Upper lobe of right lung (tissue), 1 donor: ENCODE data around the gene S100B. TPM values are rescaled to one million over a fixed set of nuclear protein-coding genes. Genes with fewer than 3 reads are reported as not detected.

ENCODE experiments used
- ATAC-seq: fragments of 200-7000 bp; cut with Tn5 transposase; one replicate; pipeline ENCODE4 v1.9.1; 2020; ENCODE audit warnings: mild to moderate bottlenecking, moderate library complexity
- DNase-seq: peaks from one replicate; pipeline ENCODE4 v3.0.0-alpha.2; 2020
- H3K27ac ChIP-seq: fragments of 200-600 bp; one replicate; pipeline ENCODE4 v1.8.0; 2022
- H3K27me3 ChIP-seq: fragments of 200-600 bp; one replicate; pipeline ENCODE4 v1.8.0; 2022; ENCODE audit warnings: mild to moderate bottlenecking
- H3K36me3 ChIP-seq: fragments of 200-600 bp; one replicate; pipeline ENCODE4 v1.8.0; 2022
- H3K4me1 ChIP-seq: fragments of 200-600 bp; one replicate; pipeline ENCODE4 v1.8.0; 2022
- H3K4me3 ChIP-seq: fragments of 200-600 bp; one replicate; pipeline ENCODE4 v1.8.0; 2022; ENCODE audit warnings: mild to moderate bottlenecking
- H3K9me3 ChIP-seq: fragments of 200-600 bp; one replicate; pipeline ENCODE4 v1.8.0; 2022
- CTCF ChIP-seq: fragments of 200-600 bp; IDR thresholded peaks from one replicate; pipeline ENCODE4 v1.8.0; 2022; ENCODE audit warnings: antibody characterized with exemption
- intact Hi-C: fragments of 100-400 bp; cut with DNase I; formaldehyde crosslinking; loops from one replicate; pipeline ENCODE4 v1.11.0; 2022
- total RNA-seq: library from RNA; stranded (reverse); fragmentation: NEBNext Ultra II Directional; extraction: Animal tissue kit (Norgen Biotek cat#: 25700); gene quantifications from one replicate; pipeline ENCODE4 v1.2.1, GENCODE V29; 2021
- donor health status: DM: no; HTN: yes; CAD: no; lungs with severe emphysema.

Gene S100B
- total RNA-seq, 1 donor from 2014 or later: 4.5 TPM

GRCh38 chr21:46619846-46620245 lies 15.0 kb upstream of the S100B start:
- Histone ChIP-seq H3K4me1 (no peaks in the 10 kb centered on the region), H3K27ac (no peak overlapping the region), H3K9me3 (no peaks in the 10 kb centered on the region), H3K36me3 (no peaks in the 10 kb centered on the region), H3K4me3 (no peak overlapping the region), H3K27me3 (no peaks in the 10 kb centered on the region)
- no peak for ATAC-seq
- DNase-seq: no peak
- intact Hi-C loops: no loop called here
- TF ChIP-seq CTCF: no peak

GRCh38 chr21:46618738-46619379 lies 14.0 kb upstream of the S100B start:
- intact Hi-C loops: no loop called here
- no peaks in the 10 kb centered on the region for H3K36me3 ChIP-seq
- H3K27ac ChIP-seq: no peak overlapping the region
- no peaks in the 10 kb centered on the region for H3K4me1 ChIP-seq
- no peak for DNase-seq
- no peak for TF ChIP-seq CTCF
- ATAC-seq: peak; percentile 32
- H3K9me3 ChIP-seq: no peaks in the 10 kb centered on the region
- no peaks in the 10 kb centered on the region for H3K27me3 ChIP-seq
- H3K4me3 ChIP-seq: no peak overlapping the region

- Histone ChIP-seq H3K27me3 (no peaks in the 10 kb centered on the region), H3K27ac (no peak overlapping the region)
- intact Hi-C loops: no loop called here
These were observed 12.6 kb upstream of the S100B start for GRCh38 chr21:46617267-46618051.

GRCh38 chr21:46616656-46617055 lies 11.8 kb upstream of the S100B start:
- intact Hi-C loops: no loop called here
- Histone ChIP-seq H3K4me3 (no peak overlapping the region), H3K4me1 (no peaks in the 10 kb centered on the region), H3K9me3 (no peaks in the 10 kb centered on the region), H3K27me3 (no peaks in the 10 kb centered on the region), H3K36me3 (no peaks in the 10 kb centered on the region), H3K27ac (no peak overlapping the region)
- TF ChIP-seq CTCF: no peak
- ATAC-seq (no peak), DNase-seq (no peak)

More at GRCh38 chr21:46617267-46618051, 12.6 kb upstream of the S100B start:
- no peaks in the 10 kb centered on the region for H3K4me1 ChIP-seq
- H3K36me3 ChIP-seq: no peaks in the 10 kb centered on the region
- ATAC-seq: no peak
- H3K9me3 ChIP-seq: no peaks in the 10 kb centered on the region
- H3K4me3 ChIP-seq: no peak overlapping the region
- DNase-seq: no peak
- TF ChIP-seq CTCF: no peak

- no peak for DNase-seq
- no peaks in the 10 kb centered on the region for H3K36me3 ChIP-seq
- no peaks in the 10 kb centered on the region for H3K9me3 ChIP-seq
- TF ChIP-seq CTCF: no peak
- H3K4me1 ChIP-seq: no peaks in the 10 kb centered on the region
- H3K27me3 ChIP-seq: no peaks in the 10 kb centered on the region
- ATAC-seq: no peak
- H3K4me3 ChIP-seq: no peak overlapping the region
- intact Hi-C loops: no loop called here
- no peak overlapping the region for H3K27ac ChIP-seq
These were observed 11.2 kb upstream of the S100B start for GRCh38 chr21:46616050-46616449.
